Measurements from ENCODE around the gene SORCS2. TPM values are rescaled to one million over a fixed set of nuclear protein-coding genes. Genes with fewer than 3 reads are reported as not detected.

Gene SORCS2
- total RNA-seq, 2 experiments from 2014 or later, result 0.03 TPM; not detected in 1

GRCh38 chr4:7266525-7267292 is 74.4 kb downstream of the SORCS2 start:
- intact Hi-C loops (cut with micrococcal nuclease; ENCODE audit: unreplicated experiment), result no loop called here
- Histone ChIP-seq H3K4me3 (ENCODE audit: low read depth, low read length, poor library complexity, severe bottlenecking) (no peak overlapping the region), H3K4me2 (ENCODE audit: low read length) (no peak overlapping the region), H2AFZ (ENCODE audit: low read length) (no peak overlapping the region), H3K27ac (ENCODE audit: low read depth, low read length, poor library complexity, severe bottlenecking) (no peak overlapping the region), H3K9me3 (ENCODE audit: low read length) (no peaks in the 10 kb centered on the region), H4K20me1 (ENCODE audit: insufficient read depth, low read length) (no peaks in the 10 kb centered on the region), H3K79me2 (ENCODE audit: insufficient read depth, low read depth, low read length) (no peaks in the 10 kb centered on the region), H3K9me2 (ENCODE audit: insufficient read depth, low read length) (no peaks in the 10 kb centered on the region), H3K4me1 (ENCODE audit: insufficient read depth, low read length, poor library complexity, severe bottlenecking) (no peaks in the 10 kb centered on the region), H3K36me3 (ENCODE audit: insufficient read depth, low read length) (no peaks in the 10 kb centered on the region)
- CTCF ChIA-PET (ENCODE audit: unreplicated experiment), result no interaction called here
- DNase-seq (ENCODE audit: low spot score), result no peak
- POLR2A ChIA-PET, result interaction anchor here (0.8 kb wide), 1 partner anchor 12 kb away, joined by 3 read pairs; no protein-coding TSS in a partner anchor
- no TSS peak for BruUV-seq (replicated peaks)
- TF ChIP-seq CTCF (conservative IDR thresholded peaks at IDR 0.05; ENCODE audit: low read length), result no peak
- no peak for TF ChIP-seq EZH2phosphoT487 (IDR thresholded peaks at IDR 0.05; ENCODE audit: borderline replicate concordance, low read depth, low read length)

GRCh38 chr4:7267829-7268228 is 75.5 kb downstream of the SORCS2 start:
- intact Hi-C loops (cut with micrococcal nuclease; ENCODE audit: unreplicated experiment), result no loop called here
- TF ChIP-seq EZH2phosphoT487 (IDR thresholded peaks at IDR 0.05; ENCODE audit: borderline replicate concordance, low read depth, low read length) (no peak), CTCF (conservative IDR thresholded peaks at IDR 0.05; ENCODE audit: low read length) (no peak)

GRCh38 chr4:7268941-7269340 is 76.6 kb downstream of the SORCS2 start:
- H4K20me1 ChIP-seq (ENCODE audit: insufficient read depth, low read length), result no peaks in the 10 kb centered on the region
- no peak overlapping the region for H3K4me3 ChIP-seq (ENCODE audit: low read depth, low read length, poor library complexity, severe bottlenecking)
- H3K4me1 ChIP-seq (ENCODE audit: insufficient read depth, low read length, poor library complexity, severe bottlenecking), result no peaks in the 10 kb centered on the region
- no peak overlapping the region for H3K4me2 ChIP-seq (ENCODE audit: low read length)
- intact Hi-C loops (cut with micrococcal nuclease; ENCODE audit: unreplicated experiment), result no loop called here
- no peaks in the 10 kb centered on the region for H3K79me2 ChIP-seq (ENCODE audit: insufficient read depth, low read depth, low read length)
- H3K36me3 ChIP-seq (ENCODE audit: insufficient read depth, low read length), result no peaks in the 10 kb centered on the region
- H3K9me3 ChIP-seq (ENCODE audit: low read length), result no peaks in the 10 kb centered on the region
- TF ChIP-seq EZH2phosphoT487 (IDR thresholded peaks at IDR 0.05; ENCODE audit: borderline replicate concordance, low read depth, low read length) (no peak), CTCF (conservative IDR thresholded peaks at IDR 0.05; ENCODE audit: low read length) (no peak)
- no peak overlapping the region for H2AFZ ChIP-seq (ENCODE audit: low read length)
- H3K27ac ChIP-seq (ENCODE audit: low read depth, low read length, poor library complexity, severe bottlenecking), result no peak overlapping the region
- BruUV-seq (replicated peaks), result no TSS peak
- no peaks in the 10 kb centered on the region for H3K9me2 ChIP-seq (ENCODE audit: insufficient read depth, low read length)
- DNase-seq (ENCODE audit: low spot score), result no peak
- ChIA-PET POLR2A (no interaction called here), CTCF (ENCODE audit: unreplicated experiment) (no interaction called here)

More at GRCh38 chr4:7267829-7268228, 75.5 kb downstream of the SORCS2 start:
- ChIA-PET POLR2A (interaction anchor here (0.8 kb wide), 1 partner anchor 11 kb away, joined by 3 read pairs; no protein-coding TSS in a partner anchor), CTCF (ENCODE audit: unreplicated experiment) (no interaction called here)
- Histone ChIP-seq H3K9me3 (ENCODE audit: low read length) (no peaks in the 10 kb centered on the region), H3K36me3 (ENCODE audit: insufficient read depth, low read length) (no peaks in the 10 kb centered on the region), H3K27ac (ENCODE audit: low read depth, low read length, poor library complexity, severe bottlenecking) (no peak overlapping the region), H3K4me2 (ENCODE audit: low read length) (no peak overlapping the region), H2AFZ (ENCODE audit: low read length) (no peak overlapping the region), H3K9me2 (ENCODE audit: insufficient read depth, low read length) (no peaks in the 10 kb centered on the region), H4K20me1 (ENCODE audit: insufficient read depth, low read length) (no peaks in the 10 kb centered on the region), H3K4me3 (ENCODE audit: low read depth, low read length, poor library complexity, severe bottlenecking) (no peak overlapping the region), H3K4me1 (ENCODE audit: insufficient read depth, low read length, poor library complexity, severe bottlenecking) (no peaks in the 10 kb centered on the region), H3K79me2 (ENCODE audit: insufficient read depth, low read depth, low read length) (no peaks in the 10 kb centered on the region)
- BruUV-seq (replicated peaks), result no TSS peak
- DNase-seq (ENCODE audit: low spot score), result no peak

Measured in OCI-LY7 (cell line).